ENCODE measurements around the gene ABCA3.

The ABCA3 gene

GRCh38 chr16:2226918-2227317 lies 113.6 kb downstream of the ABCA3 start:
- TF ChIP-seq SPI1 (IDR thresholded peaks at IDR 0.05; ENCODE audit: low read depth, low read length): no peak
- TF ChIP-seq TAF1 (IDR thresholded peaks at IDR 0.05; ENCODE audit: low read depth, low read length): no peak
- TF ChIP-seq PAX5 (IDR thresholded peaks at IDR 0.05; ENCODE audit: insufficient read depth, low read length, severe bottlenecking): no peak
- no peak for TF ChIP-seq POLR2AphosphoS5 (IDR thresholded peaks at IDR 0.05; ENCODE audit: low read depth, low read length)
- no peak for TF ChIP-seq POU2F2 (IDR thresholded peaks at IDR 0.05; ENCODE audit: low read depth, low read length)
- TF ChIP-seq POLR2A (IDR thresholded peaks at IDR 0.05; ENCODE audit: low read depth, low read length): no peak
- DNase-seq (ENCODE audit: insufficient read length, low spot score) (no peak), FAIRE-seq (no peak)

DNA sequence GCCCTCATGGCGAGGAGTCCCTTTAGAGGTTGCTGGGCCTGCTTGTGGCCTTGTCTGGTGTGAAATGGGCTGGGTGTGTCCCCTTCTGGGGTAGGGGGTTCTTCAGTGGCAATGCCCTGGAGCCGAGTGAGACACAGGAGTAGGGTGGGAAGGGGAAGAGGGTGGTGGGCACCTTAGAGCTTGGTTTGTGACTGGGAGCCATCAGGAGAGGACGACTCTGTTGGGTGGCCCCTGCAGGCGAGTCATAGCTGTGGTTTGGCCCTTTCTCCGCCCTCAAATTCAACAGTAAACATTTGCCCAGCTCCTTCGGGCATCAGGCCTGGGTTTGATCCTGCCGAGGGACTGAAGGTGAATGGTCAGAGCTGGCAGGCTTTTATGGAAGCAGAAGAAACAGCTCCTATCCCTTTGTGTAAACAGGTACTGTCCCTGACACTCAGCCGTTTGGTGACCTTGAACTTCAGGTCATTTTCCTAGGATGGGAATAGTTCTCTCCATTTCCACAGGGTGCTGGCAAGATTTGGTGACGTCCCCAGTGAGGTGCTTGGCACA lies 114.2 kb downstream of the ABCA3 start:
- TF ChIP-seq SPI1 (IDR thresholded peaks at IDR 0.05; ENCODE audit: low read depth, low read length) (no peak), POLR2AphosphoS5 (IDR thresholded peaks at IDR 0.05; ENCODE audit: low read depth, low read length) (no peak), TAF1 (IDR thresholded peaks at IDR 0.05; ENCODE audit: low read depth, low read length) (no peak), PAX5 (IDR thresholded peaks at IDR 0.05; ENCODE audit: insufficient read depth, low read length, severe bottlenecking) (no peak), POU2F2 (IDR thresholded peaks at IDR 0.05; ENCODE audit: low read depth, low read length) (no peak), POLR2A (IDR thresholded peaks at IDR 0.05; ENCODE audit: low read depth, low read length) (no peak)
- no peak for FAIRE-seq
- DNase-seq (ENCODE audit: insufficient read length, low spot score): no peak

Measured in GM12891 (cell line).